HG03520 (cell line): Measurements from ENCODE around the gene TTYH2.

Experiments used
- ATAC-seq: cut with Tn5 transposase; IDR thresholded peaks from one replicate; pipeline ENCODE4 v1.9.1; 2021; ENCODE audit warnings: mild to moderate bottlenecking, moderate library complexity; ENCODE audit not compliant: unreplicated experiment

The TTYH2 gene

GRCh38 chr17:74214484-74215341 is 1.3 kb downstream of the TTYH2 start:
- ATAC-seq: no peak

- no peak for ATAC-seq
Observed at GRCh38 chr17:74215342-74215727, 2.0 kb downstream of the TTYH2 start.

GRCh38 chr17:74216505-74216904 is 3.1 kb downstream of the TTYH2 start:
- no peak for ATAC-seq

GRCh38 chr17:74217037-74217730 is 3.8 kb downstream of the TTYH2 start:
- no peak for ATAC-seq

GRCh38 chr17:74217888-74218287 is 4.5 kb downstream of the TTYH2 start:
- no peak for ATAC-seq

GRCh38 chr17:74218436-74218835 is 5.1 kb downstream of the TTYH2 start:
- ATAC-seq: no peak

GRCh38 chr17:74219576-74220133 is 6.3 kb downstream of the TTYH2 start:
- no peak for ATAC-seq

GRCh38 chr17:74220219-74220618 is 6.8 kb downstream of the TTYH2 start:
- no peak for ATAC-seq

GRCh38 chr17:74220946-74221818 is 7.8 kb downstream of the TTYH2 start:
- no peak for ATAC-seq

GRCh38 chr17:74222399-74222798 is 9.0 kb downstream of the TTYH2 start:
- no peak for ATAC-seq

- no peak for ATAC-seq
Observed at GRCh38 chr17:74223901-74224300, 10.5 kb downstream of the TTYH2 start.

GRCh38 chr17:74224959-74225725 is 11.8 kb downstream of the TTYH2 start:
- no peak for ATAC-seq

- ATAC-seq: no peak
Observed at GRCh38 chr17:74226252-74226651, 12.9 kb downstream of the TTYH2 start.

- no peak for ATAC-seq
Observed at GRCh38 chr17:74227271-74228080, 14.1 kb downstream of the TTYH2 start.

GRCh38 chr17:74228306-74228978 is 15.1 kb downstream of the TTYH2 start:
- no peak for ATAC-seq

GRCh38 chr17:74230896-74231295 is 17.5 kb downstream of the TTYH2 start:
- no peak for ATAC-seq

GRCh38 chr17:74231928-74232907 is 18.8 kb downstream of the TTYH2 start:
- ATAC-seq: no peak

- no peak for ATAC-seq
Observed at GRCh38 chr17:74233937-74234336, 20.6 kb downstream of the TTYH2 start.
